H9 (cell line): Measurements from ENCODE around the gene SS18L1. TPM values are rescaled to one million over a fixed set of nuclear protein-coding genes. Genes with fewer than 3 reads are reported as not detected.
A peak's percentile ranks its signal among the peaks of the same experiment; 100 is the strongest.

Source experiments
- DNase-seq: peaks from one replicate; pipeline ENCODE4 v3.0.0-alpha.2; 2017
- H2AFZ ChIP-seq: one replicate; pipeline ENCODE4 v1.6.1; 2013; ENCODE audit warnings: mild to moderate bottlenecking, low read length, control low read depth, moderate library complexity
- H2AK5ac ChIP-seq: 2 replicates; pipeline ENCODE4 v1.6.1; 2013; ENCODE audit warnings: low read length, control low read depth, mixed read lengths; ENCODE audit not compliant: insufficient read length
- H2BK120ac ChIP-seq: one replicate; pipeline ENCODE4 v1.6.1; 2013; ENCODE audit warnings: low read depth, mild to moderate bottlenecking, low read length, control low read depth, inconsistent platforms; ENCODE audit not compliant: poor library complexity, severe bottlenecking
- H2BK12ac ChIP-seq: 2 replicates; pipeline ENCODE4 v1.6.1; 2013; ENCODE audit warnings: low read length, control low read depth, mixed read lengths, low read depth; ENCODE audit not compliant: insufficient read length
- H2BK15ac ChIP-seq: 2 replicates; pipeline ENCODE4 v1.6.1; 2013; ENCODE audit warnings: low read depth, low read length, control low read depth
- H2BK20ac ChIP-seq: one replicate; pipeline ENCODE4 v1.6.1; 2013; ENCODE audit warnings: low read depth, mild to moderate bottlenecking, low read length, control low read depth, inconsistent platforms; ENCODE audit not compliant: poor library complexity, severe bottlenecking
- H2BK5ac ChIP-seq: 2 replicates; pipeline ENCODE4 v1.6.1; 2013; ENCODE audit warnings: low read length, control low read depth, mixed read lengths; ENCODE audit not compliant: insufficient read length
- H3K14ac ChIP-seq: 2 replicates; pipeline ENCODE4 v1.6.1; 2013; ENCODE audit warnings: low read length, control low read depth; ENCODE audit not compliant: insufficient read depth
- H3K18ac ChIP-seq: 2 replicates; pipeline ENCODE4 v1.6.1; 2013; ENCODE audit warnings: low read depth, mild to moderate bottlenecking, mixed read lengths, low read length, control low read depth; ENCODE audit not compliant: insufficient read length
- H3K23ac ChIP-seq: 2 replicates; pipeline ENCODE4 v1.6.1; 2013; ENCODE audit warnings: low read length, control low read depth, mixed read lengths, low read depth; ENCODE audit not compliant: insufficient read length
- H3K23me2 ChIP-seq: 2 replicates; pipeline ENCODE4 v1.6.1; 2013; ENCODE audit warnings: low read depth, mild to moderate bottlenecking, mixed read lengths, low read length, control low read depth; ENCODE audit not compliant: insufficient read length, poor library complexity, severe bottlenecking
- H3K27ac ChIP-seq: 2 replicates; pipeline ENCODE4 v1.5.1; 2013; ENCODE audit warnings: low read length, control low read depth, mixed read lengths, low read depth; ENCODE audit not compliant: insufficient read length
- H3K27me3 ChIP-seq: 2 replicates; pipeline ENCODE4 v1.6.1; 2013; ENCODE audit warnings: low read length, control low read depth, inconsistent platforms; ENCODE audit not compliant: insufficient read depth
- H3K4ac ChIP-seq: 2 replicates; pipeline ENCODE4 v1.6.1; 2013; ENCODE audit warnings: low read depth, mild to moderate bottlenecking, control low read depth, inconsistent platforms, low read length, moderate library complexity
- H3K4me1 ChIP-seq: 2 replicates; pipeline ENCODE4 v1.6.1; 2013; ENCODE audit warnings: low read length, control low read depth, inconsistent platforms; ENCODE audit not compliant: insufficient read depth
- H3K4me2 ChIP-seq: 2 replicates; pipeline ENCODE4 v1.6.1; 2013; ENCODE audit warnings: low read length, control low read depth, mixed read lengths; ENCODE audit not compliant: insufficient read length, insufficient read depth
- H3K56ac ChIP-seq: 2 replicates; pipeline ENCODE4 v1.6.1; 2013; ENCODE audit warnings: low read depth, mild to moderate bottlenecking, mixed read lengths, low read length, control low read depth; ENCODE audit not compliant: insufficient read length
- H3K79me1 ChIP-seq: 2 replicates; pipeline ENCODE4 v1.6.1; 2013; ENCODE audit warnings: low read depth, mild to moderate bottlenecking, moderate library complexity, low read length, control low read depth, inconsistent platforms; ENCODE audit not compliant: insufficient read depth, poor library complexity, severe bottlenecking
- H3K79me2 ChIP-seq: 2 replicates; pipeline ENCODE4 v1.6.1; 2013; ENCODE audit warnings: low read length, control low read depth, inconsistent platforms; ENCODE audit not compliant: insufficient read depth
- H3K9ac ChIP-seq: 2 replicates; pipeline ENCODE4 v1.6.1; 2013; ENCODE audit warnings: low read length, control low read depth, mixed read lengths; ENCODE audit not compliant: insufficient read length; ENCODE audit errors: extremely low read depth
- H3K9me3 ChIP-seq: one replicate; pipeline ENCODE4 v1.6.1; 2013; ENCODE audit warnings: low read depth, low read length, inconsistent platforms; ENCODE audit not compliant: control insufficient read depth
- H3T11ph ChIP-seq: one replicate; pipeline ENCODE4 v1.6.1; 2013; ENCODE audit warnings: mild to moderate bottlenecking, low read length, control low read depth, inconsistent platforms
- H4K20me1 ChIP-seq: one replicate; pipeline ENCODE4 v1.6.1; 2013; ENCODE audit not compliant: control insufficient read depth, insufficient read length, insufficient read depth
- H4K5ac ChIP-seq: 2 replicates; pipeline ENCODE4 v1.6.1; 2013; ENCODE audit warnings: low read depth, mild to moderate bottlenecking, mixed read lengths, low read length, control low read depth; ENCODE audit not compliant: insufficient read length
- H4K8ac ChIP-seq: replicated peaks from 2 replicates; pipeline ENCODE4 v1.6.1; 2013; ENCODE audit warnings: low read length, control low read depth, mixed read lengths, low read depth; ENCODE audit not compliant: insufficient read length
- H4K91ac ChIP-seq: 2 replicates; pipeline ENCODE4 v1.6.1; 2013; ENCODE audit warnings: low read depth, mild to moderate bottlenecking, moderate library complexity, mixed read lengths, low read length, control low read depth; ENCODE audit not compliant: insufficient read length
- H3K27ac Mint-ChIP-seq, 3 experiments: 2 replicates in 2 of 3; 3 replicates in 1 of 3; pipeline ENCODE4 v1.8.0; 2020 to 2021; ENCODE audit warnings: mixed read lengths in 3 of 3, mild to moderate bottlenecking in 1 of 3, moderate library complexity in 1 of 3
- H3K27me3 Mint-ChIP-seq: 2 replicates; pipeline ENCODE4 v1.8.0; 2021; ENCODE audit warnings: low read depth, mild to moderate bottlenecking, moderate library complexity, mixed read lengths
- H3K36me3 Mint-ChIP-seq, 3 experiments: 2 replicates in 2 of 3; 3 replicates in 1 of 3; pipeline ENCODE4 v1.8.0; 2020 to 2021; ENCODE audit warnings: low read depth in 3 of 3, mixed read lengths in 3 of 3; ENCODE audit not compliant: insufficient read depth in 1 of 3
- H3K4me1 Mint-ChIP-seq, 2 experiments: 2 replicates each; pipeline ENCODE4 v1.8.0; 2020; ENCODE audit warnings: mixed read lengths in 2 of 2
- H3K4me3 Mint-ChIP-seq, 2 experiments: 2 replicates in 1 of 2; 3 replicates in 1 of 2; pipeline ENCODE4 v1.8.0; 2020 to 2021; ENCODE audit warnings: mild to moderate bottlenecking in 2 of 2, mixed read lengths in 2 of 2, moderate library complexity in 1 of 2
- H3K9me3 Mint-ChIP-seq, 2 experiments: 2 replicates in 1 of 2; 3 replicates in 1 of 2; pipeline ENCODE4 v1.8.0; 2020; ENCODE audit warnings: mild to moderate bottlenecking in 2 of 2, mixed read lengths in 2 of 2, moderate library complexity in 1 of 2
- WGBS: extraction: QIAGEN DNeasy Blood & Tissue Kit; methylation state at CpG from one replicate; pipeline ENCODE4 v1.1.7; 2013; ENCODE audit warnings: missing lambda C conversion rate, low lambda C conversion rate, mixed read lengths; ENCODE audit not compliant: insufficient read length; ENCODE audit errors: extremely low coverage; 5-methylcytosine and 5-hydroxymethylcytosine counted together
- total RNA-seq: library from RNA; stranded (reverse); gene quantifications from 2 replicates; pipeline ENCODE4 v1.2.1, GENCODE V29; 2021
- TF ChIP-seq, protein P1 (sequence below): fragments of 200-600 bp; sonication (generic); conservative IDR thresholded peaks from 3 replicates; pipeline ENCODE4 v1.8.0; 2021; ENCODE audit warnings: antibody characterized with exemption, mild to moderate bottlenecking

The SS18L1 gene
- total RNA-seq, 1 experiment from 2014 or later, result 22.2 TPM

DNA sequence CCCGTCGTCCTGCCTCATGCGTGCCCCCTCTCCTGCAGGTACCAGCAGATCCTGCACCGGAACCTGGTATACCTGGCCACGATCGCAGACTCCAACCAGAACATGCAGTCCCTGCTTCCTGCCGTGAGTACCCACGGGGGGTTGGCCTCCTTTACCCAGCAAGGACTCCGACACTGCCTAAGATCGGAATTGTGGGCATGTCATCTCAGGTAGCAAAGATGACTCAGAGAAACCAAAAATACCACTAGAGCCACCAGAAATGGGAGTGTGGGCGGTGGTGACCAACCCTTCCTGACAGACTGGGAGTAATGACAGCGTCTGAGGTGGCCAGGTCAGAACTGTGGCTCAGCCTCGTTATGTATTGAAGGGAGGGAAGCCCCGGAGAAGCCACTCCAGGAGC, 16.3 kb downstream of the SS18L1 start:
- no peak overlapping the region for H4K5ac ChIP-seq
- no peak overlapping the region for H3K4me2 ChIP-seq
- no peak overlapping the region for H3K56ac ChIP-seq
- DNase-seq, result no peak
- no peak overlapping the region for H2BK5ac ChIP-seq
- H3K27ac ChIP-seq, result no peak overlapping the region
- no peak overlapping the region for H2BK12ac ChIP-seq
- H3K4ac ChIP-seq, result no peak overlapping the region
- Mint-ChIP-seq H3K9me3 (no peaks in the 10 kb centered on the region), H3K4me3 (no peak overlapping the region), H3K27me3 (no peaks in the 10 kb centered on the region), H3K27ac (peak overlapping the region in 2 of 3 experiments; percentile 63 to 77; a peak in 3 of 7 replicates), H3K36me3 (peaks cover 19 to 49% (median 40%) of the 10 kb centered on the region in 3 experiments), H3K4me1 (peaks cover 16 to 17% of the 10 kb centered on the region in 2 experiments)
- no peak overlapping the region for H2BK15ac ChIP-seq
- no peak overlapping the region for H3K18ac ChIP-seq
- peaks cover 6% of the 10 kb centered on the region; the same call in 1 of the 2 replicates for H3K79me2 ChIP-seq
- no peak overlapping the region for H3K14ac ChIP-seq
- H2AFZ ChIP-seq, result no peak overlapping the region
- H2BK20ac ChIP-seq, result no peak overlapping the region
- no peak overlapping the region for H4K8ac ChIP-seq
- H4K20me1 ChIP-seq, result no peaks in the 10 kb centered on the region
- no peak overlapping the region for H2BK120ac ChIP-seq
- H4K91ac ChIP-seq, result no peak overlapping the region
- H3K4me1 ChIP-seq, result no peaks in the 10 kb centered on the region
- H3K23ac ChIP-seq, result no peak overlapping the region
- H3T11ph ChIP-seq, result no peak overlapping the region
- H3K23me2 ChIP-seq, result no peaks in the 10 kb centered on the region
- no peaks in the 10 kb centered on the region for H3K27me3 ChIP-seq
- no CpG with 5 or more reads among the region's 14 CpGs for WGBS
- TF ChIP-seq, protein P1, sequence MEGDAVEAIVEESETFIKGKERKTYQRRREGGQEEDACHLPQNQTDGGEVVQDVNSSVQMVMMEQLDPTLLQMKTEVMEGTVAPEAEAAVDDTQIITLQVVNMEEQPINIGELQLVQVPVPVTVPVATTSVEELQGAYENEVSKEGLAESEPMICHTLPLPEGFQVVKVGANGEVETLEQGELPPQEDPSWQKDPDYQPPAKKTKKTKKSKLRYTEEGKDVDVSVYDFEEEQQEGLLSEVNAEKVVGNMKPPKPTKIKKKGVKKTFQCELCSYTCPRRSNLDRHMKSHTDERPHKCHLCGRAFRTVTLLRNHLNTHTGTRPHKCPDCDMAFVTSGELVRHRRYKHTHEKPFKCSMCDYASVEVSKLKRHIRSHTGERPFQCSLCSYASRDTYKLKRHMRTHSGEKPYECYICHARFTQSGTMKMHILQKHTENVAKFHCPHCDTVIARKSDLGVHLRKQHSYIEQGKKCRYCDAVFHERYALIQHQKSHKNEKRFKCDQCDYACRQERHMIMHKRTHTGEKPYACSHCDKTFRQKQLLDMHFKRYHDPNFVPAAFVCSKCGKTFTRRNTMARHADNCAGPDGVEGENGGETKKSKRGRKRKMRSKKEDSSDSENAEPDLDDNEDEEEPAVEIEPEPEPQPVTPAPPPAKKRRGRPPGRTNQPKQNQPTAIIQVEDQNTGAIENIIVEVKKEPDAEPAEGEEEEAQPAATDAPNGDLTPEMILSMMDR, result no peak
- H3K79me1 ChIP-seq, result no peaks in the 10 kb centered on the region
- no peak overlapping the region for H2AK5ac ChIP-seq
- H3K9ac ChIP-seq, result no peak overlapping the region
- no peaks in the 10 kb centered on the region for H3K9me3 ChIP-seq
